Prostate gland (tissue), 2 donors: ENCODE results near the gene CHML.

Source experiments
- POLR2A ChIP-seq: fragments of 450-650 bp; IDR thresholded peaks from one replicate; pipeline ENCODE4 v1.6.1; 2016; ENCODE audit warnings: antibody characterized with exemption, mild to moderate bottlenecking
- POLR2AphosphoS5 ChIP-seq: sonication (generic); formaldehyde crosslinking; IDR thresholded peaks from one replicate; pipeline ENCODE4 v1.6.1; 2017; ENCODE audit warnings: antibody characterized with exemption
- TF ChIP-seq, protein P1 (sequence below), 4 experiments: fragments of 200-600 bp in 2 of 4; fragments of 450-650 bp in 2 of 4; sonication (generic) in 2 of 4; IDR thresholded peaks; 1 replicate in 3 of 4; 2 replicates in 1 of 4; pipeline ENCODE4 v1.5.1; 2016 to 2019; ENCODE audit warnings: antibody characterized with exemption in 4 of 4, mild to moderate bottlenecking in 2 of 4, moderate library complexity in 2 of 4

DNA sequence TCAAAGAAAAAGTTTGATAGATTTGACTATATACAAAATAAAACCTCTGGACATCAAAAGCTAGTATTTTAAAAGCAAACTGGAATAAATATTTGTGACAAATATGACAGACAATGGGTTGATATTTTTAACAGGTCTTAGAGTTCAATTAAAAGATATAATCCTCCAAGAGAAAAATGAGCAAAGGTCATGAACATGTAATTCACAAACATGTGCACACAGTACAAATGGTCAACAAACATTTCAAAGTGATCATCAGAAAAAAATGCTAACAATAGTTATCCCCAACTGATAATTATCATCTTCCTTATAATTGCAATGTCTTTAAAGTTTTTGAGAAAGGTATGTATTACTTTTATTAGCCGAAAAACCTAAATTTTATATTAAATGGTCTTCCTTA, 43.9 kb upstream of the CHML start:
- TF ChIP-seq, protein P1, sequence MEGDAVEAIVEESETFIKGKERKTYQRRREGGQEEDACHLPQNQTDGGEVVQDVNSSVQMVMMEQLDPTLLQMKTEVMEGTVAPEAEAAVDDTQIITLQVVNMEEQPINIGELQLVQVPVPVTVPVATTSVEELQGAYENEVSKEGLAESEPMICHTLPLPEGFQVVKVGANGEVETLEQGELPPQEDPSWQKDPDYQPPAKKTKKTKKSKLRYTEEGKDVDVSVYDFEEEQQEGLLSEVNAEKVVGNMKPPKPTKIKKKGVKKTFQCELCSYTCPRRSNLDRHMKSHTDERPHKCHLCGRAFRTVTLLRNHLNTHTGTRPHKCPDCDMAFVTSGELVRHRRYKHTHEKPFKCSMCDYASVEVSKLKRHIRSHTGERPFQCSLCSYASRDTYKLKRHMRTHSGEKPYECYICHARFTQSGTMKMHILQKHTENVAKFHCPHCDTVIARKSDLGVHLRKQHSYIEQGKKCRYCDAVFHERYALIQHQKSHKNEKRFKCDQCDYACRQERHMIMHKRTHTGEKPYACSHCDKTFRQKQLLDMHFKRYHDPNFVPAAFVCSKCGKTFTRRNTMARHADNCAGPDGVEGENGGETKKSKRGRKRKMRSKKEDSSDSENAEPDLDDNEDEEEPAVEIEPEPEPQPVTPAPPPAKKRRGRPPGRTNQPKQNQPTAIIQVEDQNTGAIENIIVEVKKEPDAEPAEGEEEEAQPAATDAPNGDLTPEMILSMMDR (IDR thresholded peaks at IDR 0.05), result no peak
- TF ChIP-seq POLR2AphosphoS5 (no peak), POLR2A (no peak)
